Keratinocyte (primary cell): ENCODE data around the gene DCDC2C. TPM values are rescaled to one million over a fixed set of nuclear protein-coding genes. Genes with fewer than 3 reads are reported as not detected.

ENCODE experiments used
- DNase-seq: peaks from one replicate; pipeline ENCODE4 v3.0.0-alpha.2; 2011; ENCODE audit warnings: low read depth, missing footprints, low spot score
- FAIRE-seq: peaks from 2 replicates; lab custom pipeline; 2011; peaks lifted over from hg19 to GRCh38; lab: Jason Lieb, UNC
- H2AFZ ChIP-seq: 2 replicates; pipeline ENCODE4 v1.6.0; 2012; ENCODE audit warnings: low read length, control low read depth, inconsistent platforms; ENCODE audit not compliant: control insufficient read depth
- H3K27ac ChIP-seq: 2 replicates; pipeline ENCODE4 v1.5.1; 2011; ENCODE audit warnings: low read length; ENCODE audit not compliant: control insufficient read depth, insufficient read depth
- H3K27me3 ChIP-seq: 3 replicates; pipeline ENCODE4 v1.6.0; 2011; ENCODE audit warnings: low read length; ENCODE audit not compliant: control insufficient read depth, insufficient read depth; ENCODE audit errors: extremely low read depth
- H3K36me3 ChIP-seq, 2 experiments: 2 replicates in 1 of 2; 3 replicates in 1 of 2; pipeline ENCODE4 v1.5.1; 2011; ENCODE audit warnings: low read length in 2 of 2, mild to moderate bottlenecking in 1 of 2; ENCODE audit not compliant: control insufficient read depth in 2 of 2, insufficient read depth in 2 of 2; ENCODE audit errors: extremely low read depth in 1 of 2
- H3K4me1 ChIP-seq: 3 replicates; pipeline ENCODE4 v1.5.1; 2011; ENCODE audit warnings: low read length; ENCODE audit not compliant: control insufficient read depth, insufficient read depth; ENCODE audit errors: extremely low read depth
- H3K4me2 ChIP-seq: 3 replicates; pipeline ENCODE4 v1.6.0; 2011; ENCODE audit warnings: low read depth, low read length; ENCODE audit not compliant: control insufficient read depth, insufficient read depth; ENCODE audit errors: extremely low read depth
- H3K4me3 ChIP-seq, 3 experiments: fragments of 200-600 bp in 1 of 3; sonication (generic) in 1 of 3; 2 replicates in 2 of 3; 3 replicates in 1 of 3; pipeline ENCODE4 v1.5.1; 2011 to 2016; ENCODE audit warnings: low read length in 3 of 3, mild to moderate bottlenecking in 3 of 3, control low read depth in 2 of 3, inconsistent platforms in 1 of 3, low read depth in 1 of 3, mixed read lengths in 1 of 3, mixed run types in 1 of 3, moderate library complexity in 1 of 3; ENCODE audit not compliant: control insufficient read depth in 2 of 3, insufficient read depth in 2 of 3; ENCODE audit errors: extremely low read depth in 1 of 3
- H3K79me2 ChIP-seq: 2 replicates; pipeline ENCODE4 v1.6.0; 2012; ENCODE audit warnings: low read length; ENCODE audit not compliant: control insufficient read depth, insufficient read depth
- H3K9ac ChIP-seq: 3 replicates; pipeline ENCODE4 v1.6.0; 2011; ENCODE audit warnings: low read length; ENCODE audit not compliant: control insufficient read depth, insufficient read depth; ENCODE audit errors: extremely low read depth
- H3K9me1 ChIP-seq: 3 replicates; pipeline ENCODE4 v1.6.0; 2011; ENCODE audit warnings: low read length; ENCODE audit not compliant: control insufficient read depth, insufficient read depth; ENCODE audit errors: extremely low read depth
- H3K9me3 ChIP-seq: 2 replicates; pipeline ENCODE4 v1.5.1; 2012; ENCODE audit warnings: low read depth, low read length; ENCODE audit not compliant: control insufficient read depth
- H4K20me1 ChIP-seq: 3 replicates; pipeline ENCODE4 v1.6.0; 2011; ENCODE audit warnings: low read length; ENCODE audit not compliant: control insufficient read depth, insufficient read depth; ENCODE audit errors: extremely low read depth
- EZH2 ChIP-seq: IDR thresholded peaks from one replicate; pipeline ENCODE4 v1.6.1; 2012; ENCODE audit warnings: inconsistent platforms, mild to moderate bottlenecking, low read length, moderate library complexity
- dilution Hi-C: fragments of 300-500 bp; cut with MboI; formaldehyde crosslinking; loops from one replicate; pipeline ENCODE4 v1.7.0; 2020; ENCODE audit warnings: low sequenced_read_pairs; ENCODE audit not compliant: extremely low pct_ligation_motif_present
- polyA plus RNA-seq, 5 experiments: library from polyadenylated mRNA; depleted of rRNA in 3 of 5; stranded (reverse) in 3 of 5; stranded (forward) in 1 of 5; unstranded in 1 of 5; fragments of >200 nt; gene quantifications; 1 replicate in 1 of 5; 2 replicates in 3 of 5; 3 replicates in 1 of 5; pipeline versions ENCODE4 v1.2.1 to v1.2.3, GENCODE V29; 2011 to 2012; ENCODE audit warnings: missing spikeins in 2 of 5, low read depth in 1 of 5, low replicate concordance in 1 of 5
- TF ChIP-seq, protein P1 (sequence below), 3 experiments: IDR thresholded peaks in 1 of 3; conservative IDR thresholded peaks in 1 of 3; optimal IDR thresholded peaks in 1 of 3; 2 replicates in 2 of 3; 3 replicates in 1 of 3; pipeline versions ENCODE3 to v1.5.1; 2011; ENCODE audit warnings: low read length in 3 of 3, mild to moderate bottlenecking in 3 of 3, moderate library complexity in 2 of 3, control low read depth in 1 of 3, inconsistent platforms in 1 of 3; ENCODE audit not compliant: insufficient read depth in 2 of 3; ENCODE audit errors: extremely low read depth in 1 of 3

The DCDC2C gene
- polyA plus RNA-seq, 1 donor (not counting 4 experiments of a cell fraction or from before 2014, with no cell fraction given) = not detected

- no peak overlapping the region for H3K4me3 ChIP-seq
- TF ChIP-seq, protein P1, sequence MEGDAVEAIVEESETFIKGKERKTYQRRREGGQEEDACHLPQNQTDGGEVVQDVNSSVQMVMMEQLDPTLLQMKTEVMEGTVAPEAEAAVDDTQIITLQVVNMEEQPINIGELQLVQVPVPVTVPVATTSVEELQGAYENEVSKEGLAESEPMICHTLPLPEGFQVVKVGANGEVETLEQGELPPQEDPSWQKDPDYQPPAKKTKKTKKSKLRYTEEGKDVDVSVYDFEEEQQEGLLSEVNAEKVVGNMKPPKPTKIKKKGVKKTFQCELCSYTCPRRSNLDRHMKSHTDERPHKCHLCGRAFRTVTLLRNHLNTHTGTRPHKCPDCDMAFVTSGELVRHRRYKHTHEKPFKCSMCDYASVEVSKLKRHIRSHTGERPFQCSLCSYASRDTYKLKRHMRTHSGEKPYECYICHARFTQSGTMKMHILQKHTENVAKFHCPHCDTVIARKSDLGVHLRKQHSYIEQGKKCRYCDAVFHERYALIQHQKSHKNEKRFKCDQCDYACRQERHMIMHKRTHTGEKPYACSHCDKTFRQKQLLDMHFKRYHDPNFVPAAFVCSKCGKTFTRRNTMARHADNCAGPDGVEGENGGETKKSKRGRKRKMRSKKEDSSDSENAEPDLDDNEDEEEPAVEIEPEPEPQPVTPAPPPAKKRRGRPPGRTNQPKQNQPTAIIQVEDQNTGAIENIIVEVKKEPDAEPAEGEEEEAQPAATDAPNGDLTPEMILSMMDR (optimal IDR thresholded peaks at IDR 0.05 in 1 of 3, IDR thresholded peaks at IDR 0.05 in 1 of 3, conservative IDR thresholded peaks at IDR 0.05 in 1 of 3; ENCODE audit: extremely low read depth in 1 of 3, insufficient read depth in 2 of 3, low read length in 3 of 3) = no peak
- TF ChIP-seq EZH2 = no peak
- no peak overlapping the region for H3K4me2 ChIP-seq
- no peaks in the 10 kb centered on the region for H3K4me1 ChIP-seq
- H3K9me1 ChIP-seq = no peaks in the 10 kb centered on the region
- H3K9me3 ChIP-seq = no peaks in the 10 kb centered on the region
- dilution Hi-C loops = no loop called here
- H4K20me1 ChIP-seq = no peaks in the 10 kb centered on the region
- H3K27me3 ChIP-seq = no peaks in the 10 kb centered on the region
- FAIRE-seq (no peak), DNase-seq (no peak)
- H2AFZ ChIP-seq = no peak overlapping the region
- no peak overlapping the region for H3K9ac ChIP-seq
- H3K36me3 ChIP-seq = no peaks in the 10 kb centered on the region
- no peaks in the 10 kb centered on the region for H3K79me2 ChIP-seq
- no peak overlapping the region for H3K27ac ChIP-seq
These were observed 35.9 kb downstream of the DCDC2C start for GRCh38 chr2:3739313-3739712.

- H2AFZ ChIP-seq = no peak overlapping the region
- no peaks in the 10 kb centered on the region for H3K36me3 ChIP-seq
- no peaks in the 10 kb centered on the region for H4K20me1 ChIP-seq
- H3K9me3 ChIP-seq = no peaks in the 10 kb centered on the region
- DNase-seq = no peak
- no peak overlapping the region for H3K4me2 ChIP-seq
- no peaks in the 10 kb centered on the region for H3K27me3 ChIP-seq
- H3K4me1 ChIP-seq = no peaks in the 10 kb centered on the region
- no peaks in the 10 kb centered on the region for H3K79me2 ChIP-seq
- H3K9ac ChIP-seq = no peak overlapping the region
- TF ChIP-seq, protein P1 (optimal IDR thresholded peaks at IDR 0.05 in 1 of 3, IDR thresholded peaks at IDR 0.05 in 1 of 3, conservative IDR thresholded peaks at IDR 0.05 in 1 of 3; ENCODE audit: extremely low read depth in 1 of 3, insufficient read depth in 2 of 3, low read length in 3 of 3) = no peak
- TF ChIP-seq EZH2 = no peak
- no peak for FAIRE-seq
- H3K27ac ChIP-seq = no peak overlapping the region
- H3K4me3 ChIP-seq = no peak overlapping the region
- dilution Hi-C loops = no loop called here
- no peaks in the 10 kb centered on the region for H3K9me1 ChIP-seq
These were observed 38.0 kb downstream of the DCDC2C start for GRCh38 chr2:3741396-3741795.
